ENCODE data around the gene GBF1. TPM values are rescaled to one million over a fixed set of nuclear protein-coding genes. Genes with fewer than 3 reads are reported as not detected.

Gene GBF1
- total and polyA plus RNA-seq, 2 of the 13 experiments (the other 11 are each of a cell fraction or from before 2014, with no cell fraction given), result 17.1 to 21.9 TPM

GRCh38 chr10:102225646-102226541 is 19.4 kb upstream of the GBF1 start, which contains the start of gene ELOVL3 (continued):
- TF ChIP-seq AHDC1 (CRISPR knock-in tag; IDR thresholded peaks at IDR 0.05; ENCODE audit: borderline replicate concordance), result peak; percentile 72
- TF ChIP-seq MED13 (CRISPR knock-in tag; IDR thresholded peaks at IDR 0.05), result no peak; the same call in 1 of the 2 replicates
- TF ChIP-seq ZNF503 (CRISPR knock-in tag; IDR thresholded peaks at IDR 0.05), result no peak
- peak; percentile 57; the same call in 1 of the 2 replicates for TF ChIP-seq TFAP4 (IDR thresholded peaks at IDR 0.05; ENCODE audit: borderline replicate concordance, low read depth)
- TF ChIP-seq FOXO1 (CRISPR knock-in tag; IDR thresholded peaks at IDR 0.05), result peak; percentile 34; the same call in 1 of the 2 replicates
- TF ChIP-seq AHR (CRISPR knock-in tag; IDR thresholded peaks at IDR 0.05), result peak; percentile 84; the same call in 1 of the 2 replicates
- TF ChIP-seq THAP8 (CRISPR knock-in tag; IDR thresholded peaks at IDR 0.05; ENCODE audit: borderline replicate concordance), result peak; percentile 37; the same call in 1 of the 2 replicates
- no peak for TF ChIP-seq FOXA1 (IDR thresholded peaks at IDR 0.05)
- no peak for TF ChIP-seq FOXA1 (CRISPR knock-in tag; IDR thresholded peaks at IDR 0.05)
- peak in 1 of 2 experiments; percentile 82; a peak in 2 of 4 replicates for TF ChIP-seq KLF16 (CRISPR knock-in tag; IDR thresholded peaks at IDR 0.05)
- peak; percentile 88; the same call in 1 of the 2 replicates for TF ChIP-seq SNAPC2 (CRISPR knock-in tag; IDR thresholded peaks at IDR 0.05)
- no peak for TF ChIP-seq TIGD3 (CRISPR knock-in tag; IDR thresholded peaks at IDR 0.05; ENCODE audit: borderline replicate concordance)
- peak; percentile 74; the same call in 1 of the 2 replicates for TF ChIP-seq GTF3A (CRISPR knock-in tag; conservative IDR thresholded peaks at IDR 0.05)
- TF ChIP-seq RBAK (CRISPR knock-in tag; IDR thresholded peaks at IDR 0.05), result no peak
- no peak for TF ChIP-seq ATRX (CRISPR knock-in tag; IDR thresholded peaks at IDR 0.05; ENCODE audit: borderline replicate concordance)
- TF ChIP-seq ZNF672 (CRISPR knock-in tag; IDR thresholded peaks at IDR 0.05), result no peak
- no peak for TF ChIP-seq ZNF282 (IDR thresholded peaks at IDR 0.05; ENCODE audit: partially characterized antibody)
- TF ChIP-seq JUND (CRISPR knock-in tag; IDR thresholded peaks at IDR 0.05), result 0 out of 2 replicates have a peak, but pooled peaks have one; percentile 33
